HepG2 (cell line): ENCODE results near the gene GPR162. TPM values are rescaled to one million over a fixed set of nuclear protein-coding genes. Genes with fewer than 3 reads are reported as not detected.

Experiments used
- ARNT ChIP-seq: fragments of 450-650 bp; IDR thresholded peaks from 2 replicates; pipeline ENCODE4 v1.6.1; 2017
- ATF2 ChIP-seq: sonication (generic); formaldehyde crosslinking; IDR thresholded peaks from 2 replicates; pipeline ENCODE4 v1.4.0; 2020; ENCODE audit warnings: missing genetic modification reagents
- BRD4 ChIP-seq: sonication (generic); formaldehyde crosslinking; IDR thresholded peaks from 2 replicates; pipeline ENCODE4 v1.4.0; 2020; ENCODE audit warnings: missing genetic modification reagents
- GATA4 ChIP-seq: sonication (generic); IDR thresholded peaks from 2 replicates; pipeline ENCODE4 v1.6.1; 2016; ENCODE audit warnings: antibody characterized with exemption, low read depth, borderline replicate concordance
- HMGA1 ChIP-seq: sonication (generic); formaldehyde crosslinking; conservative IDR thresholded peaks from 2 replicates; pipeline ENCODE4 v1.4.0; 2020; ENCODE audit warnings: missing genetic modification reagents
- MLLT10 ChIP-seq: sonication (generic); formaldehyde crosslinking; IDR thresholded peaks from 2 replicates; pipeline ENCODE4 v1.4.0; 2020; ENCODE audit warnings: missing genetic modification reagents
- NPAS2 ChIP-seq: sonication (generic); formaldehyde crosslinking; IDR thresholded peaks from 2 replicates; pipeline ENCODE4 v1.8.0; 2022; ENCODE audit warnings: mild to moderate bottlenecking, missing genetic modification reagents, borderline replicate concordance
- SIX4 ChIP-seq: sonication (generic); formaldehyde crosslinking; IDR thresholded peaks from 2 replicates; pipeline ENCODE4 v1.4.0; 2020; ENCODE audit warnings: missing genetic modification reagents
- SMAD9 ChIP-seq: sonication (generic); formaldehyde crosslinking; IDR thresholded peaks from 2 replicates; pipeline ENCODE4 v1.5.1; 2020; ENCODE audit warnings: mild to moderate bottlenecking, missing genetic modification reagents
- SNAPC2 ChIP-seq: sonication (generic); formaldehyde crosslinking; IDR thresholded peaks from 2 replicates; pipeline ENCODE4 v1.8.1; 2022; ENCODE audit warnings: mild to moderate bottlenecking, missing genetic modification reagents
- SSRP1 ChIP-seq: IDR thresholded peaks from 2 replicates; pipeline ENCODE4 v1.6.1; 2016; ENCODE audit warnings: control low read depth
- TAF15 ChIP-seq: fragments of 200-400 bp; formaldehyde crosslinking; IDR thresholded peaks from one replicate; pipeline ENCODE4 v1.6.1; 2018; ENCODE audit warnings: mild to moderate bottlenecking, low read depth, low read length; ENCODE audit not compliant: poor library complexity, severe bottlenecking
- U2AF1 ChIP-seq: fragments of 200-400 bp; formaldehyde crosslinking; optimal IDR thresholded peaks from 2 replicates; pipeline ENCODE3; 2017; ENCODE audit warnings: mild to moderate bottlenecking, low read depth, low read length
- ZBTB21 ChIP-seq: sonication (generic); formaldehyde crosslinking; IDR thresholded peaks from 2 replicates; pipeline ENCODE4 v1.4.0; 2020; ENCODE audit warnings: missing genetic modification reagents
- ZBTB8A ChIP-seq: sonication (generic); formaldehyde crosslinking; IDR thresholded peaks from 2 replicates; pipeline ENCODE4 v1.4.0; 2020; ENCODE audit warnings: mild to moderate bottlenecking, low read depth, missing genetic modification reagents, borderline replicate concordance
- ZHX2 ChIP-seq, 2 experiments: sonication (generic) in 1 of 2; formaldehyde crosslinking in 1 of 2; IDR thresholded peaks; 2 replicates each; pipeline versions ENCODE4 v1.6.1 to v1.9.0; 2014 to 2022; ENCODE audit warnings: antibody characterized with exemption in 1 of 2, borderline replicate concordance in 1 of 2, inconsistent platforms in 1 of 2, low read depth in 1 of 2, missing genetic modification reagents in 1 of 2
- ZNF207 ChIP-seq: fragments of 450-650 bp; IDR thresholded peaks from 2 replicates; pipeline ENCODE4 v1.6.1; 2016; ENCODE audit warnings: antibody characterized with exemption, borderline replicate concordance
- ZNF292 ChIP-seq: sonication (generic); formaldehyde crosslinking; IDR thresholded peaks from 2 replicates; pipeline ENCODE4 v1.8.1; 2022; ENCODE audit warnings: mild to moderate bottlenecking, low read depth, missing genetic modification reagents, borderline replicate concordance
- ZNF501 ChIP-seq: sonication (generic); formaldehyde crosslinking; IDR thresholded peaks from 2 replicates; pipeline ENCODE4 v1.5.1; 2020; ENCODE audit warnings: mild to moderate bottlenecking, moderate library complexity, missing genetic modification reagents
- ZNF615 ChIP-seq: sonication (generic); formaldehyde crosslinking; IDR thresholded peaks from 2 replicates; pipeline ENCODE4 v1.5.0; 2020; ENCODE audit warnings: mild to moderate bottlenecking, missing genetic modification reagents, borderline replicate concordance
- ZSCAN20 ChIP-seq: sonication (generic); formaldehyde crosslinking; IDR thresholded peaks from 2 replicates; pipeline ENCODE4 v1.4.0; 2020; ENCODE audit warnings: missing genetic modification reagents, mild to moderate bottlenecking, borderline replicate concordance
- polyA plus RNA-seq, 8 experiments: library from polyadenylated mRNA; depleted of rRNA in 3 of 8; stranded (reverse) in 7 of 8; unstranded in 1 of 8; fragments of >200 nt; fragmentation: Illumina TruSeq in 4 of 8; extraction: Trizol in 4 of 8; gene quantifications; 2 replicates each; pipeline versions ENCODE4 v1.2.1 to v1.2.3, GENCODE V29; 2011 to 2016; ENCODE audit warnings: low read depth in 4 of 8, missing spikeins in 1 of 8, mixed read lengths in 1 of 8; ENCODE audit not compliant: insufficient read depth in 1 of 8
- total RNA-seq, 5 experiments: library from RNA; depleted of rRNA; stranded (reverse); fragments of >200 nt; fragmentation: Illumina TruSeq; extraction: Trizol; gene quantifications; 2 replicates each; pipeline ENCODE4 v1.2.3, GENCODE V29; 2016; ENCODE audit warnings: low read depth in 1 of 5
- TF ChIP-seq, protein P1 (sequence below): sonication (generic); formaldehyde crosslinking; IDR thresholded peaks from 2 replicates; pipeline ENCODE4 v1.5.0; 2020; ENCODE audit warnings: missing genetic modification reagents
- TF ChIP-seq, protein P2 (sequence below): sonication (generic); formaldehyde crosslinking; IDR thresholded peaks from 2 replicates; pipeline ENCODE4 v1.5.1; 2020; ENCODE audit warnings: missing genetic modification reagents, mild to moderate bottlenecking, borderline replicate concordance

GPR162 gene
- total and polyA plus RNA-seq, 2 of the 13 experiments (the other 11 are each of a cell fraction or from before 2014, with no cell fraction given): 0.08 TPM; not detected in 1

DNA sequence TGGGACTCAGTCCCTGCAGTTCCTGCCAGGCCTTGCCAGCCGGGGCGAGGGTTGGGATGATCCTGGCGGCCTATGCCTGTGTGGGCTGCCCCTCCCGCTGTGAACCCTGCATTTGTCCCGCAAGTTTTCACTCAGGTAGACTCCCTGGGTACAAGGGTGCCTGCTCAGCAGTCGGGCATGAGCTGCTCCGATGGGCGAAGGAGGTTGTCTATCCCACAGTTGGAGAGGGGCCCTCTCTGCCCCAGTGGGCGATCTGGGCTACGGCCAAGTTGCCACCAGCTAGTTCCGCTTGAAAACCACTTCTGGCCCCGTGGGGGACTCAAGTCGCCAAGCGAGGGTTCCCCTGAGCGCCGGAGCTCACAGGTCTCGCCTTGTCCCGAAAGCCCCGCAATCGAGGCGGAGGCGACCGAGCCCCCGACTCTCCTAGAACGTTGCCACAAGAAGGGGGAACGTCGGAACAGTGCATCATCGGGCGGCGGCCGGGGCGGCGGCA is 45.3 kb downstream of the GPR162 start (continued):
- TF ChIP-seq ATF2: peak; percentile 0; the same call in 1 of the 2 replicates
- TF ChIP-seq ZNF207: no peak
- no peak for TF ChIP-seq SNAPC2 (CRISPR knock-in tag)
- no peak for TF ChIP-seq BRD4
- TF ChIP-seq SMAD9: no peak
- no peak for TF ChIP-seq ZHX2 (IDR thresholded peaks at IDR 0.05; ENCODE audit: low read depth)
- no peak for TF ChIP-seq ZHX2 (CRISPR knock-in tag; IDR thresholded peaks at IDR 0.05; ENCODE audit: borderline replicate concordance)
- no peak for TF ChIP-seq ZSCAN20
- TF ChIP-seq, protein P1, sequence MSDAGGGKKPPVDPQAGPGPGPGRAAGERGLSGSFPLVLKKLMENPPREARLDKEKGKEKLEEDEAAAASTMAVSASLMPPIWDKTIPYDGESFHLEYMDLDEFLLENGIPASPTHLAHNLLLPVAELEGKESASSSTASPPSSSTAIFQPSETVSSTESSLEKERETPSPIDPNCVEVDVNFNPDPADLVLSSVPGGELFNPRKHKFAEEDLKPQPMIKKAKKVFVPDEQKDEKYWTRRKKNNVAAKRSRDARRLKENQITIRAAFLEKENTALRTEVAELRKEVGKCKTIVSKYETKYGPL (CRISPR knock-in tag): no peak
- TF ChIP-seq U2AF1: no peak
- TF ChIP-seq SIX4 (CRISPR knock-in tag): no peak
- no peak for TF ChIP-seq ZNF292 (CRISPR knock-in tag)
- no peak for TF ChIP-seq ZNF501 (CRISPR knock-in tag)
- TF ChIP-seq ARNT: no peak
- TF ChIP-seq GATA4: no peak
- TF ChIP-seq ZBTB8A (CRISPR knock-in tag): peak; percentile 2; the same call in 1 of the 2 replicates
- no peak for TF ChIP-seq SSRP1 (CRISPR knock-in tag)
- no peak for TF ChIP-seq MLLT10 (CRISPR knock-in tag)
- no peak for TF ChIP-seq TAF15
- TF ChIP-seq ZBTB21 (CRISPR knock-in tag): no peak
- no peak for TF ChIP-seq NPAS2 (CRISPR knock-in tag)
- no peak for TF ChIP-seq HMGA1
- TF ChIP-seq ZNF615 (CRISPR knock-in tag): no peak
- TF ChIP-seq, protein P2, sequence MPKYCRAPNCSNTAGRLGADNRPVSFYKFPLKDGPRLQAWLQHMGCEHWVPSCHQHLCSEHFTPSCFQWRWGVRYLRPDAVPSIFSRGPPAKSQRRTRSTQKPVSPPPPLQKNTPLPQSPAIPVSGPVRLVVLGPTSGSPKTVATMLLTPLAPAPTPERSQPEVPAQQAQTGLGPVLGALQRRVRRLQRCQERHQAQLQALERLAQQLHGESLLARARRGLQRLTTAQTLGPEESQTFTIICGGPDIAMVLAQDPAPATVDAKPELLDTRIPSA: no peak
